Lower leg skin (tissue), 3 donors: ENCODE data around the gene MAT1A.

ENCODE experiments used
- CTCF ChIP-seq, 3 donors: fragments of 450-650 bp; IDR thresholded peaks; one replicate each; pipeline ENCODE4 v1.5.1; 2016; ENCODE audit warnings: antibody characterized with exemption in 3 of 3, mild to moderate bottlenecking in 3 of 3, moderate library complexity in 2 of 3
- POLR2A ChIP-seq, 2 donors: fragments of 450-650 bp; IDR thresholded peaks; one replicate each; pipeline ENCODE4 v1.6.1; 2016 to 2017; ENCODE audit warnings: antibody characterized with exemption in 2 of 2, mild to moderate bottlenecking in 1 of 2, moderate library complexity in 1 of 2

GRCh38 chr10:80290474-80291220 lies 1.2 kb upstream of the MAT1A start:
- no peak for TF ChIP-seq CTCF (IDR thresholded peaks at IDR 0.05)
- TF ChIP-seq POLR2A (IDR thresholded peaks at IDR 0.05), result no peak
